Thyroid gland (tissue), 4 donors: Measurements from ENCODE around the gene ZNF341. TPM values are rescaled to one million over a fixed set of nuclear protein-coding genes. Genes with fewer than 3 reads are reported as not detected.
A peak's percentile ranks its signal among the peaks of the same experiment; 100 is the strongest.

Source experiments
- DNase-seq, 2 donors: peaks; one replicate each; pipeline ENCODE4 v3.0.0-alpha.2; 2019
- H3K27ac ChIP-seq, 3 donors: fragments of 200-600 bp; sonication (generic); 1 replicate in 2 of 3; 2 replicates in 1 of 3; pipeline ENCODE4 v1.5.1; 2016 to 2019; ENCODE audit warnings: mild to moderate bottlenecking in 1 of 3, moderate library complexity in 1 of 3
- H3K27me3 ChIP-seq: fragments of 200-600 bp; sonication (generic); one replicate; pipeline ENCODE4 v1.5.1; 2019
- H3K36me3 ChIP-seq, 2 donors: fragments of 200-600 bp; sonication (generic); one replicate each; pipeline ENCODE4 v1.5.1; 2016 to 2019
- H3K4me1 ChIP-seq, 2 donors: fragments of 200-600 bp; sonication (generic); one replicate each; pipeline ENCODE4 v1.5.1; 2017 to 2019
- H3K4me3 ChIP-seq, 3 donors: fragments of 200-600 bp; sonication (generic); replicated peaks in 1 of 3; 1 replicate in 2 of 3; 2 replicates in 1 of 3; pipeline ENCODE4 v1.5.1; 2016; ENCODE audit warnings: mild to moderate bottlenecking in 1 of 3
- H3K9me3 ChIP-seq: fragments of 200-600 bp; sonication (generic); one replicate; pipeline ENCODE4 v1.5.1; 2017
- CTCF ChIP-seq, 6 experiments: fragments of 200-600 bp in 3 of 6; fragments of 450-650 bp in 3 of 6; sonication (generic) in 3 of 6; IDR thresholded peaks; one replicate each; pipeline ENCODE4 v1.5.1; 2016 to 2019; ENCODE audit warnings: antibody characterized with exemption in 6 of 6, mild to moderate bottlenecking in 2 of 6, inconsistent platforms in 1 of 6, moderate library complexity in 1 of 6
- POLR2A ChIP-seq, 2 donors: fragments of 450-650 bp; IDR thresholded peaks; one replicate each; pipeline ENCODE4 v1.6.1; 2017; ENCODE audit warnings: antibody characterized with exemption in 2 of 2, mild to moderate bottlenecking in 2 of 2, moderate library complexity in 1 of 2
- WGBS, 2 donors: methylation state at CpG; one replicate each; pipeline ENCODE4 v1.1.5; 2017; 5-methylcytosine and 5-hydroxymethylcytosine counted together
- intact Hi-C: fragments of 100-400 bp; cut with DNase I; formaldehyde crosslinking; loops from one replicate; pipeline ENCODE4 v1.15.1; 2023
- total RNA-seq, 4 donors: library from RNA; depleted of rRNA; stranded (reverse); fragments of >200 nt; gene quantifications; one replicate each; pipeline ENCODE4 v1.2.3, GENCODE V29; 2016

The ZNF341 gene
- total RNA-seq, 4 donors from 2014 or later = 1.1 to 3.5 (median 2.8) TPM

- intact Hi-C loops = loop anchor here (5.0 kb wide), 1 partner anchor 33 kb away; no protein-coding TSS in a partner anchor
- Histone ChIP-seq H3K36me3 (no peaks in the 10 kb centered on the region), H3K4me1 (peaks cover 3 to 28% of the 10 kb centered on the region in 2 donors), H3K27me3 (no peaks in the 10 kb centered on the region), H3K9me3 (no peaks in the 10 kb centered on the region), H3K27ac (peak overlapping the region; percentile 28 to 74 (median 69)), H3K4me3 (no peak overlapping the region)
- DNase-seq = peak; percentile 77 to 92
- no peak for TF ChIP-seq POLR2A (IDR thresholded peaks at IDR 0.05)
- TF ChIP-seq CTCF (IDR thresholded peaks at IDR 0.05) = no peak
- 49 to 55% methylated on average over 7 of the region's 7 CpGs for WGBS, 2 donors
Measured at GRCh38 chr20:33725607-33726264, 6.1 kb upstream of the ZNF341 start.

- DNase-seq = no peak
- Histone ChIP-seq H3K27ac (peak overlapping the region in 1 of 3 donors; percentile 74), H3K36me3 (no peaks in the 10 kb centered on the region), H3K4me3 (no peak overlapping the region), H3K27me3 (no peaks in the 10 kb centered on the region), H3K4me1 (peaks cover 8 to 31% of the 10 kb centered on the region in 2 donors), H3K9me3 (no peaks in the 10 kb centered on the region)
- intact Hi-C loops = loop anchor here (5.0 kb wide), 1 partner anchor 35 kb away; no protein-coding TSS in a partner anchor
- TF ChIP-seq CTCF (IDR thresholded peaks at IDR 0.05) = no peak
- TF ChIP-seq POLR2A (IDR thresholded peaks at IDR 0.05) = no peak
- WGBS, 2 donors = 94 to 96% methylated on average over 5 of the region's 5 CpGs
Measured at GRCh38 chr20:33727115-33727479, 4.7 kb upstream of the ZNF341 start.

GRCh38 chr20:33727806-33728205 lies 4.0 kb upstream of the ZNF341 start:
- no peak overlapping the region for H3K27ac ChIP-seq
- DNase-seq = no peak
- H3K4me3 ChIP-seq = no peak overlapping the region
- H3K27me3 ChIP-seq = no peaks in the 10 kb centered on the region
- peaks cover 12 to 35% of the 10 kb centered on the region in 2 donors for H3K4me1 ChIP-seq
- intact Hi-C loops = loop anchor here (5.0 kb wide), 1 partner anchor 36 kb away; no protein-coding TSS in a partner anchor
- TF ChIP-seq POLR2A (IDR thresholded peaks at IDR 0.05) = no peak
- no peak for TF ChIP-seq CTCF (IDR thresholded peaks at IDR 0.05)
- no peaks in the 10 kb centered on the region for H3K9me3 ChIP-seq
- no peaks in the 10 kb centered on the region for H3K36me3 ChIP-seq
- 88 to 90% methylated on average over 3 of the region's 3 CpGs for WGBS, 2 donors

- intact Hi-C loops = loop anchor here (5.0 kb wide), 1 partner anchor 36 kb away; no protein-coding TSS in a partner anchor
- H3K36me3 ChIP-seq = no peaks in the 10 kb centered on the region
- TF ChIP-seq CTCF (IDR thresholded peaks at IDR 0.05) (no peak), POLR2A (IDR thresholded peaks at IDR 0.05) (no peak)
- DNase-seq = no peak
- H3K27me3 ChIP-seq = no peaks in the 10 kb centered on the region
- no peak overlapping the region for H3K4me3 ChIP-seq
- peaks cover 19 to 41% of the 10 kb centered on the region in 2 donors for H3K4me1 ChIP-seq
- H3K9me3 ChIP-seq = no peaks in the 10 kb centered on the region
- WGBS, 2 donors = 74 to 92% methylated on average over 2 of the region's 2 CpGs
- no peak overlapping the region for H3K27ac ChIP-seq
Measured at GRCh38 chr20:33728463-33728862, 3.3 kb upstream of the ZNF341 start.

- intact Hi-C loops = loop anchor here (5.0 kb wide), 1 partner anchor 37 kb away; no protein-coding TSS in a partner anchor
- H3K4me1 ChIP-seq = peaks cover 24 to 44% of the 10 kb centered on the region in 2 donors
- TF ChIP-seq POLR2A (IDR thresholded peaks at IDR 0.05) (no peak), CTCF (IDR thresholded peaks at IDR 0.05) (no peak)
- no peaks in the 10 kb centered on the region for H3K27me3 ChIP-seq
- no peaks in the 10 kb centered on the region for H3K9me3 ChIP-seq
- no peak for DNase-seq
- H3K4me3 ChIP-seq = no peak overlapping the region
- no peaks in the 10 kb centered on the region for H3K36me3 ChIP-seq
- no peak overlapping the region for H3K27ac ChIP-seq
- 60 to 66% methylated on average over 4 of the region's 4 CpGs for WGBS, 2 donors
Measured at GRCh38 chr20:33729101-33729500, 2.7 kb upstream of the ZNF341 start.
